Endothelial cell of umbilical vein (primary cell): ENCODE measurements around the gene PXYLP1.

Source experiments
- CTCF ChIP-seq, 2 donors: IDR thresholded peaks; 1 replicate in 1 of 2; 2 replicates in 1 of 2; pipeline ENCODE4 v1.5.1; 2011; ENCODE audit warnings: low read length in 2 of 2, mild to moderate bottlenecking in 2 of 2, moderate library complexity in 2 of 2, control low read depth in 1 of 2, inconsistent platforms in 1 of 2, low read depth in 1 of 2; ENCODE audit not compliant: insufficient read depth in 1 of 2; ENCODE audit errors: extremely low read depth in 1 of 2
- EZH2 ChIP-seq: IDR thresholded peaks from 2 replicates; pipeline ENCODE4 v1.6.1; 2012; ENCODE audit warnings: borderline replicate concordance, low read depth, mild to moderate bottlenecking, moderate library complexity, low read length, inconsistent platforms; ENCODE audit not compliant: severe bottlenecking
- POLR2A ChIP-seq: IDR thresholded peaks from 2 replicates; pipeline ENCODE4 v1.6.1; 2012; ENCODE audit warnings: low read depth, mild to moderate bottlenecking, control low read depth, low read length
- POLR2AphosphoS5 ChIP-seq: IDR thresholded peaks from 2 replicates; pipeline ENCODE4 v1.6.1; 2012; ENCODE audit warnings: low read depth, mild to moderate bottlenecking, control low read depth, low read length, moderate library complexity; ENCODE audit not compliant: insufficient read depth

DNA sequence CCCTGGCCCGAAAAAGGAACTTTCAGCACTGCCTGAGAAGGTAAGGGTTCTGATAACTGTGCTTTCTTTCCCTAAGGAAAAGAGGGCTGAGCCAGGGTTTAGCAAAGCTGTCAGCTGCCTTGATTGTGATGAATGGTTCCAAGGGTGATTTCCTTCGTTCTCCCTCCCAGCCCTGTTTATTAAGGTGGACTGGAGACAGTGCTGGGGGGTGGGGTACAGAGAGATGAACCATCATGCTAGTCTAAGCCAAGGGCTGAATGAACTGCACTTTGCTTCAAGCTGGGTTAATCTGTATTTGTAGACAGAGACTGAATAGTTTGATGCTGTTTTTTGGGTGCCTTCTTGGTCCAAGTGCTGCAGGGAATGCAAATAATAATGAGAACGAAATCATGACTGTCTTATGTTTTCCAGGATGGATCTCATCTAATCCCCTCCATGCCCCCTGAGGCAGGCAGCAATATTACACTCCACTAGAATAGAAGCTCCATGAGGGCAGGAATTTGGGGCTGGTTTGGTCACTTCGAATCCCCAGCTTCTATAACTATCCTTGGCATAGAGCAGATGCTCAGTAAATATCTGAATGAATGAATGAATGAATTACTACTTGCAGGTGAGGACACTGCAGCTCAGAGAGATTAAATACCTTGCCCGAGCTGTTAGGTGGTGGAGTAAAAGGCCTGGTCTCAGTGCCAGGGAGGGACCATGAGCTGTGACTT, 10.9 kb downstream of the PXYLP1 start:
- TF ChIP-seq CTCF (IDR thresholded peaks at IDR 0.05; ENCODE audit: extremely low read depth in 1 of 2, insufficient read depth in 1 of 2, low read depth in 1 of 2, low read length in 2 of 2) (no peak), POLR2AphosphoS5 (no peak), EZH2 (no peak), POLR2A (no peak)
